H9 (cell line): ENCODE measurements around the gene USP36. TPM values are rescaled to one million over a fixed set of nuclear protein-coding genes. Genes with fewer than 3 reads are reported as not detected.

ENCODE experiments used
- DNase-seq: peaks from one replicate; pipeline ENCODE4 v3.0.0-alpha.2; 2017
- H2AFZ ChIP-seq: one replicate; pipeline ENCODE4 v1.6.1; 2013; ENCODE audit warnings: mild to moderate bottlenecking, low read length, control low read depth, moderate library complexity
- H2AK5ac ChIP-seq: 2 replicates; pipeline ENCODE4 v1.6.1; 2013; ENCODE audit warnings: low read length, control low read depth, mixed read lengths; ENCODE audit not compliant: insufficient read length
- H2BK120ac ChIP-seq: one replicate; pipeline ENCODE4 v1.6.1; 2013; ENCODE audit warnings: low read depth, mild to moderate bottlenecking, low read length, control low read depth, inconsistent platforms; ENCODE audit not compliant: poor library complexity, severe bottlenecking
- H2BK12ac ChIP-seq: 2 replicates; pipeline ENCODE4 v1.6.1; 2013; ENCODE audit warnings: low read length, control low read depth, mixed read lengths, low read depth; ENCODE audit not compliant: insufficient read length
- H2BK15ac ChIP-seq: 2 replicates; pipeline ENCODE4 v1.6.1; 2013; ENCODE audit warnings: low read depth, low read length, control low read depth
- H2BK20ac ChIP-seq: one replicate; pipeline ENCODE4 v1.6.1; 2013; ENCODE audit warnings: low read depth, mild to moderate bottlenecking, low read length, control low read depth, inconsistent platforms; ENCODE audit not compliant: poor library complexity, severe bottlenecking
- H2BK5ac ChIP-seq: 2 replicates; pipeline ENCODE4 v1.6.1; 2013; ENCODE audit warnings: low read length, control low read depth, mixed read lengths; ENCODE audit not compliant: insufficient read length
- H3K14ac ChIP-seq: 2 replicates; pipeline ENCODE4 v1.6.1; 2013; ENCODE audit warnings: low read length, control low read depth; ENCODE audit not compliant: insufficient read depth
- H3K18ac ChIP-seq: 2 replicates; pipeline ENCODE4 v1.6.1; 2013; ENCODE audit warnings: low read depth, mild to moderate bottlenecking, mixed read lengths, low read length, control low read depth; ENCODE audit not compliant: insufficient read length
- H3K23ac ChIP-seq: 2 replicates; pipeline ENCODE4 v1.6.1; 2013; ENCODE audit warnings: low read length, control low read depth, mixed read lengths, low read depth; ENCODE audit not compliant: insufficient read length
- H3K23me2 ChIP-seq: 2 replicates; pipeline ENCODE4 v1.6.1; 2013; ENCODE audit warnings: low read depth, mild to moderate bottlenecking, mixed read lengths, low read length, control low read depth; ENCODE audit not compliant: insufficient read length, poor library complexity, severe bottlenecking
- H3K27ac ChIP-seq: 2 replicates; pipeline ENCODE4 v1.5.1; 2013; ENCODE audit warnings: low read length, control low read depth, mixed read lengths, low read depth; ENCODE audit not compliant: insufficient read length
- H3K27me3 ChIP-seq: 2 replicates; pipeline ENCODE4 v1.6.1; 2013; ENCODE audit warnings: low read length, control low read depth, inconsistent platforms; ENCODE audit not compliant: insufficient read depth
- H3K4ac ChIP-seq: 2 replicates; pipeline ENCODE4 v1.6.1; 2013; ENCODE audit warnings: low read depth, mild to moderate bottlenecking, control low read depth, inconsistent platforms, low read length, moderate library complexity
- H3K4me1 ChIP-seq: 2 replicates; pipeline ENCODE4 v1.6.1; 2013; ENCODE audit warnings: low read length, control low read depth, inconsistent platforms; ENCODE audit not compliant: insufficient read depth
- H3K4me2 ChIP-seq: 2 replicates; pipeline ENCODE4 v1.6.1; 2013; ENCODE audit warnings: low read length, control low read depth, mixed read lengths; ENCODE audit not compliant: insufficient read length, insufficient read depth
- H3K56ac ChIP-seq: 2 replicates; pipeline ENCODE4 v1.6.1; 2013; ENCODE audit warnings: low read depth, mild to moderate bottlenecking, mixed read lengths, low read length, control low read depth; ENCODE audit not compliant: insufficient read length
- H3K79me1 ChIP-seq: 2 replicates; pipeline ENCODE4 v1.6.1; 2013; ENCODE audit warnings: low read depth, mild to moderate bottlenecking, moderate library complexity, low read length, control low read depth, inconsistent platforms; ENCODE audit not compliant: insufficient read depth, poor library complexity, severe bottlenecking
- H3K79me2 ChIP-seq: 2 replicates; pipeline ENCODE4 v1.6.1; 2013; ENCODE audit warnings: low read length, control low read depth, inconsistent platforms; ENCODE audit not compliant: insufficient read depth
- H3K9ac ChIP-seq: 2 replicates; pipeline ENCODE4 v1.6.1; 2013; ENCODE audit warnings: low read length, control low read depth, mixed read lengths; ENCODE audit not compliant: insufficient read length; ENCODE audit errors: extremely low read depth
- H3K9me3 ChIP-seq: one replicate; pipeline ENCODE4 v1.6.1; 2013; ENCODE audit warnings: low read depth, low read length, inconsistent platforms; ENCODE audit not compliant: control insufficient read depth
- H3T11ph ChIP-seq: one replicate; pipeline ENCODE4 v1.6.1; 2013; ENCODE audit warnings: mild to moderate bottlenecking, low read length, control low read depth, inconsistent platforms
- H4K20me1 ChIP-seq: one replicate; pipeline ENCODE4 v1.6.1; 2013; ENCODE audit not compliant: control insufficient read depth, insufficient read length, insufficient read depth
- H4K5ac ChIP-seq: 2 replicates; pipeline ENCODE4 v1.6.1; 2013; ENCODE audit warnings: low read depth, mild to moderate bottlenecking, mixed read lengths, low read length, control low read depth; ENCODE audit not compliant: insufficient read length
- H4K8ac ChIP-seq: replicated peaks from 2 replicates; pipeline ENCODE4 v1.6.1; 2013; ENCODE audit warnings: low read length, control low read depth, mixed read lengths, low read depth; ENCODE audit not compliant: insufficient read length
- H4K91ac ChIP-seq: 2 replicates; pipeline ENCODE4 v1.6.1; 2013; ENCODE audit warnings: low read depth, mild to moderate bottlenecking, moderate library complexity, mixed read lengths, low read length, control low read depth; ENCODE audit not compliant: insufficient read length
- H3K27ac Mint-ChIP-seq, 3 experiments: 2 replicates in 2 of 3; 3 replicates in 1 of 3; pipeline ENCODE4 v1.8.0; 2020 to 2021; ENCODE audit warnings: mixed read lengths in 3 of 3, mild to moderate bottlenecking in 1 of 3, moderate library complexity in 1 of 3
- H3K27me3 Mint-ChIP-seq: 2 replicates; pipeline ENCODE4 v1.8.0; 2021; ENCODE audit warnings: low read depth, mild to moderate bottlenecking, moderate library complexity, mixed read lengths
- H3K36me3 Mint-ChIP-seq, 3 experiments: 2 replicates in 2 of 3; 3 replicates in 1 of 3; pipeline ENCODE4 v1.8.0; 2020 to 2021; ENCODE audit warnings: low read depth in 3 of 3, mixed read lengths in 3 of 3; ENCODE audit not compliant: insufficient read depth in 1 of 3
- H3K4me1 Mint-ChIP-seq, 2 experiments: 2 replicates each; pipeline ENCODE4 v1.8.0; 2020; ENCODE audit warnings: mixed read lengths in 2 of 2
- H3K4me3 Mint-ChIP-seq, 2 experiments: 2 replicates in 1 of 2; 3 replicates in 1 of 2; pipeline ENCODE4 v1.8.0; 2020 to 2021; ENCODE audit warnings: mild to moderate bottlenecking in 2 of 2, mixed read lengths in 2 of 2, moderate library complexity in 1 of 2
- H3K9me3 Mint-ChIP-seq, 2 experiments: 2 replicates in 1 of 2; 3 replicates in 1 of 2; pipeline ENCODE4 v1.8.0; 2020; ENCODE audit warnings: mild to moderate bottlenecking in 2 of 2, mixed read lengths in 2 of 2, moderate library complexity in 1 of 2
- WGBS: extraction: QIAGEN DNeasy Blood & Tissue Kit; methylation state at CpG from one replicate; pipeline ENCODE4 v1.1.7; 2013; ENCODE audit warnings: missing lambda C conversion rate, low lambda C conversion rate, mixed read lengths; ENCODE audit not compliant: insufficient read length; ENCODE audit errors: extremely low coverage; 5-methylcytosine and 5-hydroxymethylcytosine counted together
- total RNA-seq: library from RNA; stranded (reverse); gene quantifications from 2 replicates; pipeline ENCODE4 v1.2.1, GENCODE V29; 2021
- TF ChIP-seq, protein P1 (sequence below): fragments of 200-600 bp; sonication (generic); conservative IDR thresholded peaks from 3 replicates; pipeline ENCODE4 v1.8.0; 2021; ENCODE audit warnings: antibody characterized with exemption, mild to moderate bottlenecking

USP36 gene
- total RNA-seq, 1 experiment from 2014 or later: 106 TPM

- H3K27me3 ChIP-seq: no peaks in the 10 kb centered on the region
- no peak overlapping the region for H4K5ac ChIP-seq
- no peak overlapping the region for H2BK12ac ChIP-seq
- no peak overlapping the region for H4K91ac ChIP-seq
- no peaks in the 10 kb centered on the region for H3K79me1 ChIP-seq
- no peaks in the 10 kb centered on the region for H3K79me2 ChIP-seq
- no peaks in the 10 kb centered on the region for H4K20me1 ChIP-seq
- H2BK15ac ChIP-seq: no peak overlapping the region
- Mint-ChIP-seq H3K9me3 (no peaks in the 10 kb centered on the region), H3K36me3 (no peaks in the 10 kb centered on the region; a peak in 1 of 7 replicates), H3K4me1 (peaks cover 26 to 36% of the 10 kb centered on the region in 2 experiments), H3K27me3 (no peaks in the 10 kb centered on the region; the same call in none of the 2 replicates), H3K4me3 (peak overlapping the region; percentile 38 to 55; a peak in 2 of 5 replicates), H3K27ac (peak overlapping the region in 2 of 3 experiments; percentile 61 to 94; a peak in 3 of 7 replicates)
- H3K4me1 ChIP-seq: peaks cover 2% of the 10 kb centered on the region; the same call in 1 of the 2 replicates
- no peak overlapping the region for H2BK5ac ChIP-seq
- H3K23ac ChIP-seq: no peak overlapping the region
- no peak overlapping the region for H3K56ac ChIP-seq
- H3K9me3 ChIP-seq: no peaks in the 10 kb centered on the region
- TF ChIP-seq, protein P1, sequence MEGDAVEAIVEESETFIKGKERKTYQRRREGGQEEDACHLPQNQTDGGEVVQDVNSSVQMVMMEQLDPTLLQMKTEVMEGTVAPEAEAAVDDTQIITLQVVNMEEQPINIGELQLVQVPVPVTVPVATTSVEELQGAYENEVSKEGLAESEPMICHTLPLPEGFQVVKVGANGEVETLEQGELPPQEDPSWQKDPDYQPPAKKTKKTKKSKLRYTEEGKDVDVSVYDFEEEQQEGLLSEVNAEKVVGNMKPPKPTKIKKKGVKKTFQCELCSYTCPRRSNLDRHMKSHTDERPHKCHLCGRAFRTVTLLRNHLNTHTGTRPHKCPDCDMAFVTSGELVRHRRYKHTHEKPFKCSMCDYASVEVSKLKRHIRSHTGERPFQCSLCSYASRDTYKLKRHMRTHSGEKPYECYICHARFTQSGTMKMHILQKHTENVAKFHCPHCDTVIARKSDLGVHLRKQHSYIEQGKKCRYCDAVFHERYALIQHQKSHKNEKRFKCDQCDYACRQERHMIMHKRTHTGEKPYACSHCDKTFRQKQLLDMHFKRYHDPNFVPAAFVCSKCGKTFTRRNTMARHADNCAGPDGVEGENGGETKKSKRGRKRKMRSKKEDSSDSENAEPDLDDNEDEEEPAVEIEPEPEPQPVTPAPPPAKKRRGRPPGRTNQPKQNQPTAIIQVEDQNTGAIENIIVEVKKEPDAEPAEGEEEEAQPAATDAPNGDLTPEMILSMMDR: no peak
- H2BK20ac ChIP-seq: no peak overlapping the region
- H3K18ac ChIP-seq: peak overlapping the region; percentile 43
- H3T11ph ChIP-seq: no peak overlapping the region
- peak overlapping the region; percentile 9 for H3K4me2 ChIP-seq
- no peak overlapping the region for H2BK120ac ChIP-seq
- peak overlapping the region; percentile 72 for H3K14ac ChIP-seq
- H3K27ac ChIP-seq: no peak overlapping the region
- no CpG with 5 or more reads among the region's 24 CpGs for WGBS
- no peak overlapping the region for H3K4ac ChIP-seq
- DNase-seq: peak; percentile 85
- no peak overlapping the region for H2AFZ ChIP-seq
- no peak overlapping the region for H3K9ac ChIP-seq
- H4K8ac ChIP-seq: no peak overlapping the region
- H3K23me2 ChIP-seq: no peaks in the 10 kb centered on the region
- no peak overlapping the region for H2AK5ac ChIP-seq
These were observed 43.0 kb upstream of the USP36 start for GRCh38 chr17:78883533-78884131.
